CD14-positive monocyte (primary cell): ENCODE data around the gene UBE2E1. TPM values are rescaled to one million over a fixed set of nuclear protein-coding genes. Genes with fewer than 3 reads are reported as not detected.

Experiments used
- DNase-seq, 3 donors: peaks; one replicate each; pipeline ENCODE4 v3.0.0-alpha.2; 2011 to 2022
- H2AFZ ChIP-seq: 2 replicates; pipeline ENCODE4 v1.6.0; 2012; ENCODE audit warnings: mild to moderate bottlenecking, low read depth, low read length, inconsistent platforms; ENCODE audit not compliant: insufficient read depth, poor library complexity, severe bottlenecking
- H3K27ac ChIP-seq, 2 donors: 1 replicate in 1 of 2; 2 replicates in 1 of 2; pipeline ENCODE4 v1.5.1; 2012 to 2013; ENCODE audit warnings: low read length in 2 of 2, control low read depth in 1 of 2, inconsistent platforms in 1 of 2, low read depth in 1 of 2, mild to moderate bottlenecking in 1 of 2
- H3K27me3 ChIP-seq, 2 donors: one replicate each; pipeline versions ENCODE4 v1.6.0 to v1.6.1; 2011 to 2013; ENCODE audit warnings: low read length in 2 of 2; ENCODE audit not compliant: control insufficient read depth in 2 of 2, insufficient read depth in 2 of 2
- H3K36me3 ChIP-seq, 2 donors: replicated peaks in 1 of 2; 1 replicate in 1 of 2; 2 replicates in 1 of 2; pipeline versions ENCODE4 v1.5.1 to v1.6.1; 2012 to 2013; ENCODE audit warnings: low read length in 2 of 2, control low read depth in 1 of 2, inconsistent platforms in 1 of 2, mild to moderate bottlenecking in 1 of 2; ENCODE audit not compliant: insufficient read depth in 2 of 2, control insufficient read depth in 1 of 2
- H3K4me1 ChIP-seq, 2 donors: 1 replicate in 1 of 2; 2 replicates in 1 of 2; pipeline versions ENCODE4 v1.5.1 to v1.6.1; 2012 to 2013; ENCODE audit warnings: low read length in 2 of 2, control low read depth in 1 of 2, inconsistent platforms in 1 of 2, mild to moderate bottlenecking in 1 of 2, moderate library complexity in 1 of 2; ENCODE audit not compliant: insufficient read depth in 2 of 2, control insufficient read depth in 1 of 2
- H3K4me2 ChIP-seq: replicated peaks from 2 replicates; pipeline ENCODE3; 2012; ENCODE audit warnings: low read length, moderate library complexity, mild to moderate bottlenecking; ENCODE audit not compliant: poor library complexity, severe bottlenecking; ENCODE audit errors: extremely low read depth
- H3K4me3 ChIP-seq, 3 experiments: fragments of 200-600 bp in 1 of 3; sonication (generic) in 1 of 3; replicated peaks in 1 of 3; 1 replicate in 2 of 3; 2 replicates in 1 of 3; pipeline ENCODE4 v1.5.1; 2011 to 2013; ENCODE audit warnings: low read length in 3 of 3, mild to moderate bottlenecking in 3 of 3, control low read depth in 2 of 3, low read depth in 2 of 3, inconsistent platforms in 1 of 3, moderate library complexity in 1 of 3
- H3K79me2 ChIP-seq: 2 replicates; pipeline ENCODE4 v1.6.0; 2012; ENCODE audit warnings: mild to moderate bottlenecking, control low read depth, inconsistent platforms, low read length, moderate library complexity; ENCODE audit not compliant: insufficient read depth
- H3K9ac ChIP-seq: 2 replicates; pipeline ENCODE4 v1.6.0; 2017; ENCODE audit warnings: low read length, mild to moderate bottlenecking; ENCODE audit not compliant: insufficient read depth, poor library complexity, severe bottlenecking
- H3K9me3 ChIP-seq, 2 donors: replicated peaks in 1 of 2; 1 replicate in 1 of 2; 2 replicates in 1 of 2; pipeline versions ENCODE4 v1.5.1 to v1.6.1; 2012 to 2013; ENCODE audit warnings: low read length in 2 of 2, control low read depth in 1 of 2; ENCODE audit not compliant: control insufficient read depth in 1 of 2, insufficient read depth in 1 of 2
- H4K20me1 ChIP-seq: 2 replicates; pipeline ENCODE4 v1.6.0; 2012; ENCODE audit warnings: mild to moderate bottlenecking, low read length, control low read depth, moderate library complexity; ENCODE audit not compliant: insufficient read depth
- H3K27ac Mint-ChIP-seq, 7 donors: one replicate each; pipeline ENCODE4 v1.8.0; 2020; ENCODE audit warnings: mild to moderate bottlenecking in 7 of 7, mixed read lengths in 7 of 7, moderate library complexity in 6 of 7, inconsistent platforms in 2 of 7
- H3K27me3 Mint-ChIP-seq, 3 donors: one replicate each; pipeline ENCODE4 v1.8.0; 2021 to 2022; ENCODE audit warnings: low read depth in 3 of 3, mild to moderate bottlenecking in 3 of 3, mixed read lengths in 3 of 3, moderate library complexity in 3 of 3, inconsistent platforms in 1 of 3
- H3K36me3 Mint-ChIP-seq, 2 donors: one replicate each; pipeline ENCODE4 v1.8.0; 2020; ENCODE audit warnings: mixed read lengths in 2 of 2, inconsistent platforms in 1 of 2, mild to moderate bottlenecking in 1 of 2
- H3K4me1 Mint-ChIP-seq: one replicate; pipeline ENCODE4 v1.8.0; 2020; ENCODE audit warnings: mild to moderate bottlenecking, mixed read lengths
- H3K4me3 Mint-ChIP-seq, 2 donors: one replicate each; pipeline ENCODE4 v1.8.0; 2020; ENCODE audit warnings: mild to moderate bottlenecking in 2 of 2, mixed read lengths in 2 of 2, moderate library complexity in 1 of 2
- H3K9me3 Mint-ChIP-seq, 7 donors: one replicate each; pipeline ENCODE4 v1.8.0; 2020 to 2022; ENCODE audit warnings: mixed read lengths in 7 of 7, mild to moderate bottlenecking in 6 of 7, moderate library complexity in 6 of 7, inconsistent platforms in 2 of 7
- CTCF ChIP-seq: fragments of 200-600 bp; IDR thresholded peaks from one replicate; pipeline ENCODE4 v1.8.0; 2022; ENCODE audit warnings: antibody characterized with exemption, mild to moderate bottlenecking
- WGBS: methylation state at CpG from one replicate; pipeline ENCODE4 v1.1.5; 2013; ENCODE audit warnings: missing lambda C conversion rate; ENCODE audit not compliant: insufficient coverage; 5-methylcytosine and 5-hydroxymethylcytosine counted together
- intact Hi-C, 2 donors: fragments of 100-400 bp; cut with micrococcal nuclease; formaldehyde crosslinking; loops; one replicate each; pipeline versions ENCODE4 v1.15.0 to v1.15.1; 2023
- polyA plus RNA-seq, 3 donors: library from polyadenylated mRNA; depleted of rRNA in 1 of 3; unstranded in 2 of 3; stranded (reverse) in 1 of 3; fragments of 300-500 nt in 2 of 3; fragments of >200 nt in 1 of 3; fragmentation: Illumina TruSeq in 2 of 3; gene quantifications; 1 replicate in 2 of 3; 2 replicates in 1 of 3; pipeline ENCODE4 v1.2.3, GENCODE V29; 2012 to 2021

UBE2E1 gene
- polyA plus RNA-seq, 3 donors: 31.3 to 60.2 (median 34.6) TPM

DNA sequence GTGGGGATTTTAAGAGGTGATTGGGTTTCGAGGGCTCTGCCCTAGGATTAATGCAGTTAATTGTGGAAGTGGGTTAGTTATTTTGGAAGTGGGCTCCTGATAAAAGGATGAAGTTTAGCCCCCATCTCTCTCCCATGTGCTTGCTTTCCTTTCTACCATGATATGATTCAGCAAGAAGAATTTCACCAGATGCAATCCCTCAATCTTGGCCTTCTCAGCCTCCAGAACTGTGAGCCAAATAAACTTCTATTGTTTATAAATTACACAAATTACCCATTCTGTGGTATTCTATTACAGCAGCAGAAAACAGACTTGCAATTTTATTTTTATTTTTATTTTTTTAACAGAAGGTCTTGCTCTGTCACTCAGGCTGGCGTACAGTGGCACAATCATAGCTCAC, 27.3 kb upstream of the UBE2E1 start:
- no peak overlapping the region for H3K4me3 ChIP-seq
- peaks cover 1 to 5% (median 3%) of the 10 kb centered on the region in 3 donors for H3K27me3 Mint-ChIP-seq
- no peak overlapping the region for H3K27ac ChIP-seq
- no peak overlapping the region for H3K4me3 Mint-ChIP-seq
- DNase-seq: no peak
- WGBS: 100% methylated on average over 1 of the region's 2 CpGs
- H3K27ac Mint-ChIP-seq: no peak overlapping the region
- H4K20me1 ChIP-seq: no peaks in the 10 kb centered on the region
- H3K9ac ChIP-seq: no peak overlapping the region
- H3K27me3 ChIP-seq: no peaks in the 10 kb centered on the region
- no peaks in the 10 kb centered on the region for H3K79me2 ChIP-seq
- no peak overlapping the region for H2AFZ ChIP-seq
- H3K36me3 ChIP-seq: no peaks in the 10 kb centered on the region
- peaks cover 0 to 8% (median 2%) of the 10 kb centered on the region in 7 donors for H3K9me3 Mint-ChIP-seq
- H3K36me3 Mint-ChIP-seq: no peaks in the 10 kb centered on the region
- H3K9me3 ChIP-seq: no peaks in the 10 kb centered on the region
- no peaks in the 10 kb centered on the region for H3K4me1 Mint-ChIP-seq
- no peak overlapping the region for H3K4me2 ChIP-seq
- intact Hi-C loops: no loop called here
- H3K4me1 ChIP-seq: no peaks in the 10 kb centered on the region
- no peak for TF ChIP-seq CTCF

- Mint-ChIP-seq H3K36me3 (no peaks in the 10 kb centered on the region), H3K27ac (peak overlapping the region in 1 of 7 donors; percentile 76), H3K27me3 (peaks cover 1 to 5% (median 3%) of the 10 kb centered on the region in 3 donors), H3K4me3 (no peak overlapping the region), H3K9me3 (peaks cover 0 to 8% (median 3%) of the 10 kb centered on the region in 7 donors), H3K4me1 (no peaks in the 10 kb centered on the region)
- Histone ChIP-seq H3K4me3 (no peak overlapping the region), H3K9ac (no peak overlapping the region), H3K4me1 (no peaks in the 10 kb centered on the region), H3K9me3 (no peaks in the 10 kb centered on the region), H3K36me3 (no peaks in the 10 kb centered on the region), H3K4me2 (no peak overlapping the region), H2AFZ (no peak overlapping the region), H3K27ac (no peak overlapping the region), H4K20me1 (no peaks in the 10 kb centered on the region), H3K79me2 (no peaks in the 10 kb centered on the region), H3K27me3 (no peaks in the 10 kb centered on the region)
- DNase-seq: no peak
- no peak for TF ChIP-seq CTCF
- WGBS: 77% methylated on average over 2 of the region's 3 CpGs
- intact Hi-C loops: no loop called here
Measured at GRCh38 chr3:23779841-23780240, 25.9 kb upstream of the UBE2E1 start.
